ENCODE results near the gene CHD6. TPM values are rescaled to one million over a fixed set of nuclear protein-coding genes. Genes with fewer than 3 reads are reported as not detected.
"Not testable (repeated sequence)": the region's sequence is repeated elsewhere in the genome, so short reads cannot be mapped to it uniquely, and the experiment has no call there.

The CHD6 gene
- total and polyA plus RNA-seq, 4 donors, result 3.3 to 23.4 (median 18.2) TPM

DNA sequence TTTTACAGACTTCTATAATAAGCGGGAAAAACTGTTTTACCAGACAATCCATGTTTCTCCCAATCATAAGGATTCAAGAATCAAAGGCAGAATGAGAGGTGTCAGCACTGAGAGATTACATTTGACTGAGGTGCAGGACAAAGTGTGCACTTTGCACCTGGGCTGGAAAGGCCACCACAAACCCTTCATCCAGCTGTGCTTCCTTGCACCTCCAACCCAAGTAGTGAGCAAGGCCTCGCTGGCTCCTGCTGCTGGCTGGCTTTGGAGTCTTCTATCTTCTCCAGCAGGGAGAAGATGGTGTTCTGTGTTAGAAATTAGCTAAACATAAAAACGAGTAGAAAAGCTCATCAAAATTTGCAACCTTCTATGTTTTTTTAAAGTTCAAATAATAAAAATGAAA, 77.7 kb downstream of the CHD6 start:
- no peak for DNase-seq (ENCODE audit: low spot score)
- H3K4me3 ChIP-seq (ENCODE audit: low read depth in 1 of 3, low read length in 3 of 3), result no peak overlapping the region
- peak; percentile 21 to 72 for TF ChIP-seq HNF4A (conservative IDR thresholded peaks at IDR 0.05)
- TF ChIP-seq JUND (IDR thresholded peaks at IDR 0.05), result no peak
- 85% methylated on average over 3 of the region's 3 CpGs for WGBS
- H3K36me3 ChIP-seq (ENCODE audit: control insufficient read depth in 4 of 4, insufficient read depth in 3 of 4, low read depth in 1 of 4, low read length in 3 of 4), result peaks cover 0 to 7% (median 0%) of the 10 kb centered on the region in 4 donors
- no peak overlapping the region for H3K9ac ChIP-seq (ENCODE audit: low read depth in 1 of 2, low read length in 2 of 2)
- peaks cover 0 to 2% (median 0%) of the 10 kb centered on the region in 4 donors for H3K9me3 ChIP-seq (ENCODE audit: control insufficient read depth in 4 of 4, low read length in 3 of 4)
- peaks cover 0 to 2% (median 0%) of the 10 kb centered on the region in 4 donors for H3K4me1 ChIP-seq (ENCODE audit: control insufficient read depth in 4 of 4, insufficient read depth in 4 of 4, low read length in 3 of 4)
- no peaks in the 10 kb centered on the region for H3K27me3 ChIP-seq (ENCODE audit: control insufficient read depth in 4 of 4, insufficient read depth in 4 of 4, low read length in 3 of 4)
- H3K27ac ChIP-seq (ENCODE audit: low read depth in 1 of 2, low read length in 2 of 2), result no peak overlapping the region

DNA sequence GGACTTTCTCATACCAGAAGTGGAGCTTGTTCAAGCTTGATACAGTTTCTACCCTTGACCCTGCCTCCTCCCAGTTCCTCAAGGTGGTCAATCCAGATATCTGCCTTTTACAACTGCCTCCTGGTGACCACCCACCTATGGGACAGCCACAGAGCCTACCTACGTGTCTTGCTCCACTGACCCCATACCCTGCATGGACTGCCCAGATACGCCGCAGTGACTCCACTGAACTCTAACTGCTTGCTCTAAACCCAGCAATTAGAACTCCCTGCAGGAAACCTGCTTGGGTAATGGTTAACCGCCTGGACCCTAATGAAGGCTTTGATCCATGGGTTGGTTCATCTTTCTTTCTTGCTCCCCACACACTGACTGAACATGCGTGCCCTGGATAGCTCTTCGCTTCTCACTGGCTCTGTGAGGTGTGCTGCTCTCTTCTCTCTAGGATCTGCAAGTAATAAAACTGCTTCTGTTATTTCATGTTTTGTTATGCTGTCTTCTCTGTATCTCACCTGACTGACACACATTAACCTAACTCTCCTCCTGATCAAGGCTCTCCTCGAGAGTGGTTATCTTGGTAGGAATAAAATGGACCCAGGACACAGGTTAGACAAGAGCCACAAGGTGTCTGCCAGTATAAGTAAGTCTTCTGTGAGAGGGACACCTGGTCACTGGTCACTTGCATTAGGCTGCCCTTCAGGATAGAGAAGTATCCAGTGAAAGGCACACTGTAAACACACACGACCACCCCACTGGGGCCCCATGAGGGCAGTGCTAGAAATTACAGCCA, 79.2 kb downstream of the CHD6 start:
- Histone ChIP-seq H3K4me3 (ENCODE audit: low read depth in 1 of 3, low read length in 3 of 3) (no peak overlapping the region), H3K27ac (ENCODE audit: low read depth in 1 of 2, low read length in 2 of 2) (no peak overlapping the region), H3K9me3 (ENCODE audit: control insufficient read depth in 4 of 4, low read length in 3 of 4) (peaks cover 0 to 2% (median 0%) of the 10 kb centered on the region in 4 donors), H3K27me3 (ENCODE audit: control insufficient read depth in 4 of 4, insufficient read depth in 4 of 4, low read length in 3 of 4) (no peaks in the 10 kb centered on the region), H3K4me1 (ENCODE audit: control insufficient read depth in 4 of 4, insufficient read depth in 4 of 4, low read length in 3 of 4) (peaks cover 0 to 6% (median under 1%) of the 10 kb centered on the region in 4 donors), H3K9ac (ENCODE audit: low read depth in 1 of 2, low read length in 2 of 2) (no peak overlapping the region), H3K36me3 (ENCODE audit: control insufficient read depth in 4 of 4, insufficient read depth in 3 of 4, low read depth in 1 of 4, low read length in 3 of 4) (peaks cover 0 to 7% (median 0%) of the 10 kb centered on the region in 4 donors)
- TF ChIP-seq RAD21 (IDR thresholded peaks at IDR 0.05) (no peak), FOXA1 (IDR thresholded peaks at IDR 0.05) (no peak), NR2F2 (IDR thresholded peaks at IDR 0.05) (no peak), HNF4A (conservative IDR thresholded peaks at IDR 0.05) (peak in 1 of 2 donors; percentile 18), EGR1 (IDR thresholded peaks at IDR 0.05; ENCODE audit: low read depth in 2 of 2) (no peak)
- TF ChIP-seq, protein P1, sequence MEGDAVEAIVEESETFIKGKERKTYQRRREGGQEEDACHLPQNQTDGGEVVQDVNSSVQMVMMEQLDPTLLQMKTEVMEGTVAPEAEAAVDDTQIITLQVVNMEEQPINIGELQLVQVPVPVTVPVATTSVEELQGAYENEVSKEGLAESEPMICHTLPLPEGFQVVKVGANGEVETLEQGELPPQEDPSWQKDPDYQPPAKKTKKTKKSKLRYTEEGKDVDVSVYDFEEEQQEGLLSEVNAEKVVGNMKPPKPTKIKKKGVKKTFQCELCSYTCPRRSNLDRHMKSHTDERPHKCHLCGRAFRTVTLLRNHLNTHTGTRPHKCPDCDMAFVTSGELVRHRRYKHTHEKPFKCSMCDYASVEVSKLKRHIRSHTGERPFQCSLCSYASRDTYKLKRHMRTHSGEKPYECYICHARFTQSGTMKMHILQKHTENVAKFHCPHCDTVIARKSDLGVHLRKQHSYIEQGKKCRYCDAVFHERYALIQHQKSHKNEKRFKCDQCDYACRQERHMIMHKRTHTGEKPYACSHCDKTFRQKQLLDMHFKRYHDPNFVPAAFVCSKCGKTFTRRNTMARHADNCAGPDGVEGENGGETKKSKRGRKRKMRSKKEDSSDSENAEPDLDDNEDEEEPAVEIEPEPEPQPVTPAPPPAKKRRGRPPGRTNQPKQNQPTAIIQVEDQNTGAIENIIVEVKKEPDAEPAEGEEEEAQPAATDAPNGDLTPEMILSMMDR (IDR thresholded peaks at IDR 0.05; ENCODE audit: low read depth, low read length, missing input control), result no peak
- 91% methylated on average over 8 of the region's 8 CpGs for WGBS
- DNase-seq (ENCODE audit: low spot score), result no peak

DNA sequence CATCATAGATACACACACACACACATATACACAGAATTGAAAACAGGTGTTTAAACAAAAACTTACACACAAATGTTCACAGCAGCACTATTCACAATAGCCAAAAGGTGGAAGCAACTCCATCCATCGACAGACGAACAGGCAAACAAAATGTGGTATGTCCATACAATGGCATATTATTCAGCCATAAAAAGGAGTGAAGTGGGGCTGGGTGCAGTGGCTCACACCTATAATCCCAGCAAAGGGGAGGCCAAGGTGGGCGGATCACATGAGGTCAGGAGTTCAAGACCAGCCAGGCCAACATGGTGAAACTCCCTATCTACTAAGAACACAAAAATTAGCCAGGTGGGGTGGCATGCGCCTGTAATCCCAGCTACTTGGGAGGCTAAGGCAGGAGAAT, 80.3 kb downstream of the CHD6 start:
- no peak overlapping the region for H3K9ac ChIP-seq (ENCODE audit: low read depth in 1 of 2, low read length in 2 of 2)
- H3K27ac ChIP-seq (ENCODE audit: low read depth in 1 of 2, low read length in 2 of 2), result no peak overlapping the region
- peaks cover 0 to 2% (median 0%) of the 10 kb centered on the region in 4 donors for H3K9me3 ChIP-seq (ENCODE audit: control insufficient read depth in 4 of 4, low read length in 3 of 4)
- 98% methylated on average over 4 of the region's 4 CpGs for WGBS
- no peaks in the 10 kb centered on the region for H3K27me3 ChIP-seq (ENCODE audit: control insufficient read depth in 4 of 4, insufficient read depth in 4 of 4, low read length in 3 of 4)
- DNase-seq (ENCODE audit: low spot score), result no peak
- H3K36me3 ChIP-seq (ENCODE audit: control insufficient read depth in 4 of 4, insufficient read depth in 3 of 4, low read depth in 1 of 4, low read length in 3 of 4), result peaks cover 0 to 7% (median 1%) of the 10 kb centered on the region in 4 donors
- no peak overlapping the region for H3K4me3 ChIP-seq (ENCODE audit: low read depth in 1 of 3, low read length in 3 of 3)
- peaks cover 3 to 17% (median 6%) of the 10 kb centered on the region in 4 donors for H3K4me1 ChIP-seq (ENCODE audit: control insufficient read depth in 4 of 4, insufficient read depth in 4 of 4, low read length in 3 of 4)
- TF ChIP-seq RXRA (IDR thresholded peaks at IDR 0.05), result no peak
- TF ChIP-seq, protein P1 (IDR thresholded peaks at IDR 0.05; ENCODE audit: low read depth, low read length, missing input control), result no peak

DNA sequence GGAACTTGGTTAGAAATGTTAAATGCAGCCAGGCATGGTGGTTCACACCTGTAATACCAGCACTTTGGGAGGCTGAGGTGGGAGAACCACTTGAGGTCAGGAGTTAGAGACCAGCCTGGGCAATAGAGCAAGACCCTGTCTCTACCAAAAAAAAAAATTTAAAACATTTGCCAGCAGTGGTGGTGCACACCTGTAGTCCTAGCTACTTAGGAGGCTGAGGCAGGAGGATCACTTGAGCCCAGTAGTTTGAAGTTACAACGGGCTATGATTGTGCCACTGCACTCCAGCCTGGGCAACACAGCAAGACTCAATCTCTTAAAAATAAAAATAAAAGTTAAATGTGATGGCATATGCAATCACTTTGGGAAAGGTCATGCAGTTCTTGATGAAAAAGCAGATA, 82.6 kb downstream of the CHD6 start:
- H3K4me3 ChIP-seq (ENCODE audit: low read depth in 1 of 3, low read length in 3 of 3); H3K36me3 ChIP-seq (ENCODE audit: control insufficient read depth in 4 of 4, insufficient read depth in 3 of 4, low read depth in 1 of 4, low read length in 3 of 4); H3K9ac ChIP-seq (ENCODE audit: low read depth in 1 of 2, low read length in 2 of 2); H3K27ac ChIP-seq (ENCODE audit: low read depth in 1 of 2, low read length in 2 of 2); H3K27me3 ChIP-seq (ENCODE audit: control insufficient read depth in 4 of 4, insufficient read depth in 4 of 4, low read length in 3 of 4); DNase-seq (ENCODE audit: low spot score); H3K9me3 ChIP-seq (ENCODE audit: control insufficient read depth in 4 of 4, low read length in 3 of 4): not testable (repeated sequence)
- peaks cover 3 to 18% (median 6%) of the 10 kb centered on the region in 4 donors for H3K4me1 ChIP-seq (ENCODE audit: control insufficient read depth in 4 of 4, insufficient read depth in 4 of 4, low read length in 3 of 4)
- WGBS, result 97% methylated on average over 1 of the region's 1 CpG

Data from liver (tissue), 9 donors.